Colonic mucosa (tissue), 4 donors: ENCODE data around the gene MCC. TPM values are rescaled to one million over a fixed set of nuclear protein-coding genes. Genes with fewer than 3 reads are reported as not detected.

Experiments used
- DNase-seq: peaks from one replicate; pipeline ENCODE4 v3.0.0-alpha.2; 2020
- H3K27ac ChIP-seq: fragments of 200-600 bp; one replicate; pipeline ENCODE4 v1.8.0; 2021
- H3K27me3 ChIP-seq: fragments of 200-600 bp; one replicate; pipeline ENCODE4 v1.8.0; 2021
- H3K36me3 ChIP-seq: fragments of 200-600 bp; one replicate; pipeline ENCODE4 v1.8.0; 2021
- H3K4me1 ChIP-seq: fragments of 200-600 bp; one replicate; pipeline ENCODE4 v1.8.0; 2021; ENCODE audit warnings: mild to moderate bottlenecking
- H3K4me3 ChIP-seq: fragments of 200-600 bp; one replicate; pipeline ENCODE4 v1.8.0; 2021
- H3K9ac ChIP-seq, 2 donors: one replicate each; pipeline ENCODE4 v1.7.0; 2013; ENCODE audit warnings: control low read depth in 2 of 2, low read depth in 2 of 2, low read length in 2 of 2
- H3K9me3 ChIP-seq: fragments of 200-600 bp; one replicate; pipeline ENCODE4 v1.8.0; 2021
- CTCF ChIP-seq: fragments of 200-600 bp; IDR thresholded peaks from one replicate; pipeline ENCODE4 v1.8.0; 2022; ENCODE audit warnings: antibody characterized with exemption, mild to moderate bottlenecking
- intact Hi-C: fragments of 100-400 bp; cut with DNase I; formaldehyde crosslinking; loops from one replicate; pipeline ENCODE4 v1.14.1; 2022
- total RNA-seq, 2 donors: library from RNA; stranded (reverse); fragmentation: NEBNext Ultra II Directional in 1 of 2; extraction: Animal tissue kit (Norgen Biotek cat#: 25700) in 1 of 2; gene quantifications; one replicate each; pipeline ENCODE4 v1.2.1, GENCODE V29; 2021
- donor health status: healthy.
- donor health status: DM: no; HTN: no; CAD: no.
- donor health status: DM: no; HTN: no; CAD: no.

Gene MCC
- total RNA-seq, 2 donors from 2014 or later = 1.9 to 3.1 TPM

GRCh38 chr5:113068559-113068958 is 419.7 kb downstream of the MCC start:
- no peak for DNase-seq

GRCh38 chr5:113067635-113068344 is 420.5 kb downstream of the MCC start:
- DNase-seq = no peak
- no peak for TF ChIP-seq CTCF
- H3K36me3 ChIP-seq = no peaks in the 10 kb centered on the region

More at GRCh38 chr5:113068559-113068958, 419.7 kb downstream of the MCC start:
- H3K4me3 ChIP-seq = no peak overlapping the region
- H3K4me1 ChIP-seq = no peaks in the 10 kb centered on the region
- no peak overlapping the region for H3K27ac ChIP-seq
- no peaks in the 10 kb centered on the region for H3K36me3 ChIP-seq
- H3K27me3 ChIP-seq = no peaks in the 10 kb centered on the region
- TF ChIP-seq CTCF = no peak
- no peaks in the 10 kb centered on the region for H3K9me3 ChIP-seq
- H3K9ac ChIP-seq = no peak overlapping the region
- intact Hi-C loops = no loop called here

GRCh38 chr5:113065626-113066025 is 422.6 kb downstream of the MCC start:
- no peak overlapping the region for H3K9ac ChIP-seq
- H3K36me3 ChIP-seq = no peaks in the 10 kb centered on the region
- no peaks in the 10 kb centered on the region for H3K4me1 ChIP-seq
- no peaks in the 10 kb centered on the region for H3K27me3 ChIP-seq
- H3K9me3 ChIP-seq = no peaks in the 10 kb centered on the region
- DNase-seq = no peak
- no peak overlapping the region for H3K27ac ChIP-seq
- no peak for TF ChIP-seq CTCF
- intact Hi-C loops = no loop called here
- H3K4me3 ChIP-seq = no peak overlapping the region

More at GRCh38 chr5:113067635-113068344, 420.5 kb downstream of the MCC start:
- intact Hi-C loops = no loop called here
- Histone ChIP-seq H3K4me3 (no peak overlapping the region), H3K9me3 (no peaks in the 10 kb centered on the region), H3K9ac (no peak overlapping the region), H3K4me1 (no peaks in the 10 kb centered on the region), H3K27ac (no peak overlapping the region), H3K27me3 (no peaks in the 10 kb centered on the region)

GRCh38 chr5:113064806-113065205 is 423.4 kb downstream of the MCC start:
- Histone ChIP-seq H3K27ac (no peak overlapping the region), H3K9me3 (no peaks in the 10 kb centered on the region), H3K4me3 (no peak overlapping the region), H3K36me3 (no peaks in the 10 kb centered on the region), H3K4me1 (no peaks in the 10 kb centered on the region), H3K27me3 (no peaks in the 10 kb centered on the region), H3K9ac (no peak overlapping the region)
- intact Hi-C loops = no loop called here
- DNase-seq = no peak
- no peak for TF ChIP-seq CTCF

GRCh38 chr5:113063927-113064326 is 424.3 kb downstream of the MCC start:
- TF ChIP-seq CTCF = no peak
- DNase-seq = no peak
- H3K36me3 ChIP-seq = no peaks in the 10 kb centered on the region
- no peaks in the 10 kb centered on the region for H3K27me3 ChIP-seq
- no peak overlapping the region for H3K4me3 ChIP-seq
- no peak overlapping the region for H3K27ac ChIP-seq
- no peak overlapping the region for H3K9ac ChIP-seq
- no peaks in the 10 kb centered on the region for H3K9me3 ChIP-seq
- no peaks in the 10 kb centered on the region for H3K4me1 ChIP-seq
- intact Hi-C loops = no loop called here
